Spleen (tissue), 11 donors: ENCODE measurements around the gene HOXA6. TPM values are rescaled to one million over a fixed set of nuclear protein-coding genes. Genes with fewer than 3 reads are reported as not detected.
A peak's percentile ranks its signal among the peaks of the same experiment; 100 is the strongest.

ENCODE experiments used
- DNase-seq: peaks from one replicate; pipeline ENCODE4 v3.0.0-alpha.2; 2020
- H3K27ac ChIP-seq, 8 donors: fragments of 200-600 bp; sonication (generic) in 7 of 8; 1 replicate in 4 of 8; 2 replicates in 4 of 8; pipeline versions ENCODE4 v1.5.0 to v1.8.0; 2016 to 2021; ENCODE audit warnings: inconsistent platforms in 4 of 8, mild to moderate bottlenecking in 4 of 8, moderate library complexity in 1 of 8
- H3K27me3 ChIP-seq, 7 donors: fragments of 200-600 bp; sonication (generic) in 6 of 7; replicated peaks in 1 of 7; 1 replicate in 4 of 7; 2 replicates in 3 of 7; pipeline versions ENCODE4 v1.5.0 to v1.8.0; 2016 to 2021; ENCODE audit warnings: inconsistent platforms in 3 of 7, mild to moderate bottlenecking in 1 of 7
- H3K36me3 ChIP-seq, 6 donors: fragments of 200-600 bp; sonication (generic) in 5 of 6; 1 replicate in 4 of 6; 2 replicates in 2 of 6; pipeline versions ENCODE4 v1.5.0 to v1.8.0; 2016 to 2021; ENCODE audit warnings: inconsistent platforms in 2 of 6
- H3K4me1 ChIP-seq, 6 donors: fragments of 200-600 bp; sonication (generic) in 5 of 6; 1 replicate in 3 of 6; 2 replicates in 3 of 6; pipeline versions ENCODE4 v1.5.0 to v1.8.0; 2016 to 2021; ENCODE audit warnings: inconsistent platforms in 3 of 6
- H3K4me3 ChIP-seq, 8 donors: fragments of 200-600 bp; sonication (generic) in 7 of 8; 1 replicate in 4 of 8; 2 replicates in 4 of 8; pipeline versions ENCODE4 v1.5.0 to v1.8.0; 2016 to 2021; ENCODE audit warnings: inconsistent platforms in 4 of 8, mild to moderate bottlenecking in 4 of 8, moderate library complexity in 2 of 8
- H3K9me3 ChIP-seq, 8 donors: fragments of 200-600 bp; sonication (generic) in 7 of 8; 1 replicate in 4 of 8; 2 replicates in 4 of 8; pipeline versions ENCODE4 v1.5.0 to v1.8.0; 2016 to 2021; ENCODE audit warnings: inconsistent platforms in 4 of 8
- CTCF ChIP-seq, 11 experiments: fragments of 200-600 bp in 7 of 11; fragments of 450-650 bp in 4 of 11; sonication (generic) in 4 of 11; IDR thresholded peaks in 8 of 11; conservative IDR thresholded peaks in 3 of 11; 1 replicate in 7 of 11; 2 replicates in 4 of 11; pipeline versions ENCODE4 v1.4.0 to v1.8.0; 2016 to 2021; ENCODE audit warnings: antibody characterized with exemption in 11 of 11, inconsistent platforms in 4 of 11, mild to moderate bottlenecking in 1 of 11
- POLR2A ChIP-seq, 3 donors: fragments of 450-650 bp; IDR thresholded peaks; one replicate each; pipeline ENCODE4 v1.5.1; 2017; ENCODE audit warnings: antibody characterized with exemption in 3 of 3, mild to moderate bottlenecking in 1 of 3
- POLR2AphosphoS5 ChIP-seq, 3 donors: sonication (generic); formaldehyde crosslinking; IDR thresholded peaks; one replicate each; pipeline ENCODE4 v1.5.1; 2017; ENCODE audit warnings: antibody characterized with exemption in 3 of 3
- WGBS, 5 donors: extraction: QIAGEN DNeasy Blood & Tissue Kit in 3 of 5; methylation state at CpG; one replicate each; pipeline versions ENCODE4 v1.1.5 to v1.1.7; 2013 to 2018; 5-methylcytosine and 5-hydroxymethylcytosine counted together
- intact Hi-C: fragments of 100-400 bp; cut with DNase I; formaldehyde crosslinking; loops from one replicate; pipeline ENCODE4 v1.15.0; 2023; ENCODE audit warnings: low total_unique reads
- polyA plus RNA-seq, 3 donors: library from polyadenylated mRNA; stranded (reverse); fragments of 200-250 nt; gene quantifications; one replicate each; pipeline ENCODE4 v1.2.1, GENCODE V29; 2013
- total RNA-seq, 7 donors: library from RNA; depleted of rRNA in 3 of 7; stranded (reverse); fragments of >200 nt in 3 of 7; fragmentation: NEBNext Ultra II Directional in 4 of 7; extraction: Animal tissue kit (Norgen Biotek cat#: 25700) in 4 of 7; gene quantifications; one replicate each; pipeline versions ENCODE4 v1.1.0 to v1.2.1, GENCODE V29; 2016 to 2021
- donor health status: healthy with polysubstance abuse.
- donor health status: DM: no; HTN: no; CAD: no; lungs with moderate emphysema.
- donor health status: DM: no; HTN: no; CAD: no.
- donor health status: Bipolar disorder and iron deficiency.
- donor health status: healthy.
- donor health status: DM: no; HTN: no; CAD: no.
- donor health status: DM: yes; HTN: yes; CAD: no.

Gene HOXA6
- total and polyA plus RNA-seq, 10 donors = 0.26 to 2.0 (median 1.2) TPM; not detected in 2

DNA sequence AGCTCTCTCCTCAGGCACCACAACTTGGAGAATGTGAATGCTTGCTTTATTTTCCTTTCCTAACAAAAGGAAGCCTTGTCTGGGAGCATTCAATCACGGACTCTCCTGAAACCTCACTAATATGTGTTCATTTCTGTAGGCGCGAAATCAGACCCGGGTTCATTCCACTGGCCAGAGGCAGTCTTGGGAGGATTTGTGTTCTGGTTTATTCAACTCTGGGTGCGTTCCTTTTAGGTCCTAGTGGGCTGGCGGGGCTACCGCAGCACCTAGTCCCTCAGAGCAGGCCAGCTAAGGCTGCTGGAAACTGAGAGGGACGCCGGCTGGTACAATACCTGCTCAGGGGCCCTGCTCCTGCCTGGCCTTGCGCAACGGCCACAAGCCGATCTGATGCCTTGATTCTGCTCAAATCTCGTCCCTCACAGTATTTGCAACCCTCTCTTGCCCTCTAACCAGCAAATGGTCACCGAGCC is 24.5 kb downstream of the HOXA6 start:
- H3K27ac ChIP-seq = peak overlapping the region in 5 of 8 donors; percentile 7 to 77 (median 53)
- H3K4me3 ChIP-seq = no peak overlapping the region
- WGBS, 5 donors = 76 to 84% (median 80%) methylated on average over 14 of the region's 14 CpGs
- peaks cover 0 to 5% (median 0%) of the 10 kb centered on the region in 7 donors for H3K27me3 ChIP-seq
- intact Hi-C loops = no loop called here
- no peak for TF ChIP-seq POLR2A (IDR thresholded peaks at IDR 0.05)
- TF ChIP-seq POLR2AphosphoS5 (IDR thresholded peaks at IDR 0.05) = no peak
- no peak for TF ChIP-seq CTCF (IDR thresholded peaks at IDR 0.05 in 8 of 11, conservative IDR thresholded peaks at IDR 0.05 in 3 of 11)
- H3K4me1 ChIP-seq = peaks cover 0 to 17% (median 4%) of the 10 kb centered on the region in 6 donors
- no peaks in the 10 kb centered on the region for H3K36me3 ChIP-seq
- no peak for DNase-seq
- H3K9me3 ChIP-seq = no peaks in the 10 kb centered on the region

DNA sequence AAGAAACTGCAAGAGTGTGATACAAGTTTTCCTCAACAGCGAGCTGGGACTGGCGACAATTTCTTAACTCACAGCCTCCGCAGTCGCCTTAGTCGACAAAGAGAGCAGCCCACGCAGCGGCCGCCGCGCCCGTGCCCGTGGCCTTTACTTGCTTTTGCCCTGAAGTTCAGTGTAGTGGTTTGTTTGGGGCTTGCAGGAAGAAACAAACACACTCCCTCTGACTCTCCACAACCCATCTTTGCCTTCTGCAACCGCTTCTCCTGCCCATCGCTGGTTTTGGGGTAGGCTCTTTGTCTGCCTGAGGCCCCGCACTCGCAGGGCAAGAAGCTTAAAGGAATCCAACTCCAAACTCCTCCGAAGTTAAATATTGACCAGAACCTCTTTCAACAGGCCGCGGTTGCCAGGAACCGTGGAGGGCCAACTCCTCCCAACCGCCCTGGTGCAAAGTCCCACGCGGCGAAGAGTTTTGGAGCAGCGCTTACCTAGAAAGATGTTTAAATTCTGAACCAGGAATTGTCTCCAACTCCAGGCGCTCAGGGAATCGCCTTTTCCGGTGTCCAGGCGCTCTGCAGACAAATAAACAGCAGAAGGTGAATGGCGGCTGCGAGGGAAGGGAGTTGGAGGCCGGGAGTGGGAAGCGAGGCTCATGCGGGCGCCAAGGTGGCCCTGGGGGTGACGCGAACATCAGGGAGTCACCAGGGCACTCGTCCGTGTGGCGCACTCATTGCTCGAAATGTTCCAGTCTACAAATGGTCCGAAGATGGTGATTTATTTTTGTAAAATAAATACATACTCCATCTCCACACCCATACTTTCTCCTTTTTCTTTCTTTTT is 25.3 kb downstream of the HOXA6 start:
- H3K4me1 ChIP-seq = peaks cover 0 to 22% (median 6%) of the 10 kb centered on the region in 6 donors
- no peak for DNase-seq
- peak overlapping the region in 6 of 8 donors; percentile 7 to 77 (median 49) for H3K27ac ChIP-seq
- H3K9me3 ChIP-seq = no peaks in the 10 kb centered on the region
- H3K36me3 ChIP-seq = no peaks in the 10 kb centered on the region
- peak overlapping the region in 4 of 8 donors; percentile 1 to 52 (median 24) for H3K4me3 ChIP-seq
- intact Hi-C loops = no loop called here
- TF ChIP-seq POLR2A (IDR thresholded peaks at IDR 0.05) = no peak
- TF ChIP-seq CTCF (IDR thresholded peaks at IDR 0.05 in 8 of 11, conservative IDR thresholded peaks at IDR 0.05 in 3 of 11) = no peak
- TF ChIP-seq POLR2AphosphoS5 (IDR thresholded peaks at IDR 0.05) = peak in 1 of 3 donors; percentile 50
- H3K27me3 ChIP-seq = no peaks in the 10 kb centered on the region
- 80 to 91% (median 84%) methylated on average over 42 of the region's 42 CpGs for whole genome bisulfite sequencing, 5 donors

DNA sequence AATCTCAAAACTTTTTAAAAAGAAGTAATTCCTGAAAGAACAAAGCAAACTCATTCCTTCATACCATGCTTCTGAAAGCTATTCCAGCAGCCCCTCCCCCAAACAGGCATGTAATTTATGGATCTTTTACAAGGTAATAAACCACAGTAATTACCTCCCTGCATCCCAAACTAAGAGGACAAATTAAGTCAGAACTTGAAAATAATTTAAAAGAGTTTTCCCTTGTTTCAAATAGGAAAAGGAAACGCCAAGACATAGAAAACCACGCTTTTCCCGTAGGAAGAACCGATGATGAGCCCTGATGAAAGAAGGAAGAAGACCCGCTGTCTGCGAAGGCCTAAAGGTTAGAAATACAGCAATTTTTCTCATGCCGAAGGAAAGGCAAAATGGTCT is 25.9 kb downstream of the HOXA6 start:
- Histone ChIP-seq H3K9me3 (no peaks in the 10 kb centered on the region), H3K4me1 (peaks cover 0 to 28% (median 8%) of the 10 kb centered on the region in 6 donors), H3K4me3 (peak overlapping the region in 4 of 8 donors; percentile 1 to 52 (median 24)), H3K27me3 (no peaks in the 10 kb centered on the region), H3K27ac (peak overlapping the region in 3 of 8 donors; percentile 45 to 77 (median 57)), H3K36me3 (no peaks in the 10 kb centered on the region)
- TF ChIP-seq POLR2AphosphoS5 (IDR thresholded peaks at IDR 0.05) = no peak
- TF ChIP-seq POLR2A (IDR thresholded peaks at IDR 0.05) = no peak
- no peak for TF ChIP-seq CTCF (IDR thresholded peaks at IDR 0.05 in 8 of 11, conservative IDR thresholded peaks at IDR 0.05 in 3 of 11)
- WGBS, 5 donors = 73 to 88% (median 84%) methylated on average over 7 of the region's 7 CpGs
- intact Hi-C loops = no loop called here
- DNase-seq = no peak

DNA sequence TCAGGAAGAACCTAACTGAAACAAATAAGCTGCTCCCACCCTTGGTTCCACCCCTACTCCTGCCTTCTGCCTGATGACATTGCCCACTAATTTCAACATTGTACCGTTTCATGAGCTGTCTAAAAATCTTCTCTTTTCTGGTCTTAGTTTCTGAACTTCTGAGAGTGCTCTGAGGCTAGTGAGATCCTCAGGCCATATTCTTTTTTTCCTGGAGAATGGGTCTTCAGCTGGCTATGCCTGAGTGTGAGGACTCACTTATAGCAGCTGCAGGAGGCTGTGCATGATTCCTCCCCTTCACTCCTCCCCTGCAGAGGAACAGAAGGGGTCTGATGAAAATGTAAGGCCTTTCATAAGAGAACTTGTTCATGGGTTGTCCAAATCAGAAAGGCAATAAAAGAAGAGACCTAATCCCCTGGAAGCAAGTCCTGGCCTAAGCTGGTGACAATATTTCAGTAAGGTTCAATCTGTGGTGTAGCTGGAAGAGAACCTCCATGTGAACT is 28.1 kb downstream of the HOXA6 start:
- Histone ChIP-seq H3K9me3 (no peaks in the 10 kb centered on the region), H3K27me3 (no peaks in the 10 kb centered on the region), H3K4me1 (peaks cover 0 to 34% (median 12%) of the 10 kb centered on the region in 6 donors), H3K36me3 (no peaks in the 10 kb centered on the region), H3K4me3 (no peak overlapping the region), H3K27ac (peak overlapping the region in 2 of 8 donors; percentile 85 to 89)
- TF ChIP-seq CTCF (IDR thresholded peaks at IDR 0.05 in 8 of 11, conservative IDR thresholded peaks at IDR 0.05 in 3 of 11) = no peak
- no peak for TF ChIP-seq POLR2A (IDR thresholded peaks at IDR 0.05)
- no peak for TF ChIP-seq POLR2AphosphoS5 (IDR thresholded peaks at IDR 0.05)
- no peak for DNase-seq
- WGBS, 5 donors = 31 to 68% (median 57%) methylated on average over 1 of the region's 1 CpG
- intact Hi-C loops = loop anchor here (10.0 kb wide), 1 partner anchor 365 kb away; no protein-coding TSS in a partner anchor
